Skeletal muscle cell (primary cell): ENCODE measurements around the gene HOXC10.

Source experiments
- DNase-seq: peaks from one replicate; pipeline ENCODE4 v3.0.0-alpha.2; 2010; ENCODE audit warnings: low read depth
- H3K4me3 ChIP-seq: 2 replicates; pipeline ENCODE4 v1.5.1; 2011; ENCODE audit warnings: low read depth, mild to moderate bottlenecking, control low read depth, low read length, moderate library complexity

Gene HOXC10

DNA sequence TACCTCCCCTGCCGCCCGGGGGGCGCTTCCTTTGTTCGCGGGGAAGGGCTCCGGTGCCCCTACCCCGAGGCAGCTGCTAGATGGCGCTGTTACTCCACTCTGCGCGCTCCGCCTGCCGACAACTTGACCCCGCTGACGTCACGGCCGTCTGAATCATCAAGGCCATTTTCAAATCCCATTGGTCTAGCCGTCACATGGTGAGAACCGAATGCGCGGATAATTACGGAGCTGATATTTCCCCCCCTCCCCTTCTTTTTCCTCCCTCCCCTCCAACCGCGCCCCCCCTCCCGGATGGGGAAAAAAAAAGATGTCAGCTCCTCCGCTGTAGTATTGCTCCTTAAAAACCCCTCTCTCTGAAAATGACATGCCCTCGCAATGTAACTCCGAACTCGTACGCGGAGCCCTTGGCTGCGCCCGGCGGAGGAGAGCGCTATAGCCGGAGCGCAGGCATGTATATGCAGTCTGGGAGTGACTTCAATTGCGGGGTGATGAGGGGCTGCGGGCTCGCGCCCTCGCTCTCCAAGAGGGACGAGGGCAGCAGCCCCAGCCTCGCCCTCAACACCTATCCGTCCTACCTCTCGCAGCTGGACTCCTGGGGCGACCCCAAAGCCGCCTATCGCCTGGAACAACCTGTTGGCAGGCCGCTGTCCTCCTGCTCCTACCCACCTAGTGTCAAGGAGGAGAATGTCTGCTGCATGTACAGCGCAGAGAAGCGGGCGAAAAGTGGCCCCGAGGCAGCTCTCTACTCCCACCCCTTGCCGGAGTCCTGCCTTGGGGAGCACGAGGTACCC is at the start of gene HOXC10:
HOXC10 (plus strand) TSS at position 246 of the 791 bp plus-strand sequence; CDS start at position 360, 114 bp downstream.
- DNase-seq, result peak; percentile 95
- peak within 1 kb of the TSS; percentile 71 for H3K4me3 ChIP-seq

DNA sequence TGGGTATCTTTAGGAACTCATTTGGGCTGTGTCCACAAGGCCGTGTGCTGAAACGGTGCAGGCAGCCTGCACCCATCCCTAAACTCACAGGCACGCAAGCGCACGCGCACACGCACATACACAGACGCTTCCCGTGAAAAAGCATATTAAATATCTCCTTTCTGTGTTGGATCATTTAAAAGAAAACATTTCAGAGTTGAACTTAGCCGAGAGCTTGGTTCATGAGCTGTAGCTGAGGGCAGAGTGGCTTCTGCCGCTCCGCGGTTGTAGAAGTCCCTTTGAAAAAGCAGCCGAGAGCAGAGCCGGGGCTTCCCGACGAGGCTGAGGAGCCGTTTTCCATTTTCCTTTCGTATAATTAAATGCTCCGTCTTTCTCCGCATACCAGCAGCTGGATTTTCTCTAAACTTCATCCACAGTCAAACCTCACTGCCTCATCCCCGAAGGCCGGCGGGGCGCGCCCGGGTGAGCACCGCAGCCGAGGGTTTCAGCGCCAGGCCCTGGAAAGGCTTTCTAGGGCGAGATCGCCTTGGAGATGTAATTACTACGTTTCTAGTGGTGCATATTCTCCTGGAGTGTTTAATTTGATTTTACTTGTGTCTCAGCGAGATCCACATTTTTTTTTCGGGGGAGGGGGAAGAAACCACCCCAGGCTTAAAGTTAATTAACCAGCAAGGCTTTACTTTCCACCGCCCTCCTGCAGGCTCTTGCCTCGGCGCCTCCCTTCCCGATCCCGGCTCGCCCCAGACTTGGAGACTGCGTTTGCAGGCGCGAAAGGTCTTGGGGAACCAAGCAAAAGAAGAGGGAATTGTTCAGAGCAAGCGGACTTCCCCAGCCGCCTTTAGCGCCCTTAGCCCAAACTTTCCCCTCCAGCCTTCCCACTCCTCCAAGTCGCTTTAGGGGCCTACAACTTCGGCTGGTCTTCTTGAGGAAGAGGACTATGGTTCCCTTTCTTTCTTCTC is 49.3 kb upstream of the HOXC10 start:
- H3K4me3 ChIP-seq, result peak overlapping the region; percentile 8
- DNase-seq, result no peak

DNA sequence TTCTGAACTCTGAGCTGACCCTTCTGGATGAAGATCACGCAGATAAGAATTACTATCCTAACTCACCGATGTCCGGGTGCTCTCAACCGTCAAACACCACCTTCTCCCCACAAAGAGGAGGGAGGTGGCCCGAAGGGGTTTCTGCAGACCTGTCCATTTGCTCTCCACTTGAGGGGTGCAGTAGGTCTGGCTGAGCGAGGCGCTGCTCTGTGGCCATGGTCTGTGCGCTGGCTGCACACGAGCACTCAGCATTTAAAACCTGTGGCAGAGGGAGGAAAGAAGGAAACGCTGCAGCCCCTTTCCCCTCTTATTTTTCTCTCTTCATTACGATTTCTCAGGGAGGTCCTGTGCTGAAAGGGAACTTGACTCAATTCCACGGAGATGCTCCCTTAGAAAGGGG is 47.8 kb upstream of the HOXC10 start:
- H3K4me3 ChIP-seq, result no peak overlapping the region
- DNase-seq, result no peak

DNA sequence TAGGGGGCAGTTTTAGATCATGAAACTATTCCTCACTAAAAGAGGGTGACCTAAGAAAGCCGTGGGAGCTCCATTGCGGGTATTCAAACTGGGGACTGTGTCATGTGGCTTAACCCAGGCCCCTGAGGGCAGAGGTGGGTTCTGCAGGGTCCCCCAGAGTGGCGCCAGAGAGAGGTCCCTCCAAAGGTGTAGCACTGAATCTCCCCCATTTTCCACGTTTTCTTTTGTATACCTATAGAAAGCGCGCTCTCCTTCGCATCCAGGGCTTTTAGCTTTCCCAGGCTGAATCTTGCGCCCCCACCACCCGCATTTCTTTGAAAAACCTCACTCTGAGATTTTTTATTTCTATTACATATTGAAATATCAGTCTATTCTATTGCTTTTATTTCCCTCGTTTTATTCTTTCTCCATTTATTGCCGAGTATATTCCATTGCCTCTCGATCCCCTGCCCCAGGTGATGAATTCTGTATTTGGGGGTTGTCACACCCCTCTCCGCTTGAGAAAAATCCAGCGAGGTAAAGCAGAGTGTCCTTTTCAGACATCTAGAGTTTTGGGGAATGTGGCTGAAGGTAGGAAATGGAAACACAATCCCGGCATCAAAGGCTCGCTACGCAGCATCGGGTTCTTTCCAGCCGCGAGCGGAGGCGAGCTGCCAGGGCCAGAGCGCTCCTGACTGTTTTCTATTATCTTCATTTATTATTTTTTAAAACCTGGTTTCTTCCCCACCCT is 47.2 kb upstream of the HOXC10 start:
- peak overlapping the region; percentile 38 for H3K4me3 ChIP-seq
- no peak for DNase-seq

DNA sequence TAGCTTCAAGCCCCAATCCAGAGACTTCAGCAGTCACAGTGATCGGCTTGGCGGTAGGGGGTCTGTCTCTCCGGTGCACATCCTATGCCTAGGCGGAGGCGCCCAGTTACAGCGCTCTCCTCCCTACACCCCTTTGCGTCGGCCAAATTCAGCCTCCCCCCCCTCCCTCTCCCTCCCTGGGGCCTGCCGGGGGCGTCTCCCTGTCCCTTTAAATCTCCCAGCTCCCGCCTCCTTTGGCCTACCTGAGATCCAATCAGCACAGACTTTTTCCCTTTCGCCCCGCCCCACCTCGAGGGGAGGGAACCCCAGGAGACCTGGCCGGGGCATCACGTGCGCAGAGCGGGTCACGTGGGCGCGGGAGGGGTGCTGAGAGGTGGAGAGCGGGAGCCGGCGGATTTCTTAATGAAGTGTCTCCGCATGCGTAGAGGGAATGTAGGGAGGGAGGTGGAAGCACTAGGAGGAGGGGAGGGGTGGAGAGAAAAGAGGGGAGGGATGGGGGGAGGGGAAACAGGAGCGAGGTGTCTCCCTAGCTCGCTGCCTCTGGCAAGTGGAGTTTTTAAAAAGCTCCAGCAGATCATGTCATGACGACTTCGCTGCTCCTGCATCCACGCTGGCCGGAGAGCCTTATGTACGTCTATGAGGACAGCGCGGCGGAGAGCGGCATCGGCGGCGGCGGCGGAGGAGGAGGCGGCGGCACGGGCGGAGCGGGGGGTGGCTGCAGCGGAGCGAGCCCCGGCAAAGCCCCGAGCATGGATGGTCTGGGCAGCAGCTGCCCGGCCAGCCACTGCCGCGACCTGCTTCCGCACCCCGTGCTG is 46.4 kb upstream of the HOXC10 start, which contains the start of gene HOXC13:
HOXC13 (plus strand) TSS at position 506 of the 815 bp plus-strand sequence; CDS start at position 582, 76 bp downstream.
- peak; percentile 49 for DNase-seq
- peak within 1 kb of the TSS; percentile 38 for H3K4me3 ChIP-seq

DNA sequence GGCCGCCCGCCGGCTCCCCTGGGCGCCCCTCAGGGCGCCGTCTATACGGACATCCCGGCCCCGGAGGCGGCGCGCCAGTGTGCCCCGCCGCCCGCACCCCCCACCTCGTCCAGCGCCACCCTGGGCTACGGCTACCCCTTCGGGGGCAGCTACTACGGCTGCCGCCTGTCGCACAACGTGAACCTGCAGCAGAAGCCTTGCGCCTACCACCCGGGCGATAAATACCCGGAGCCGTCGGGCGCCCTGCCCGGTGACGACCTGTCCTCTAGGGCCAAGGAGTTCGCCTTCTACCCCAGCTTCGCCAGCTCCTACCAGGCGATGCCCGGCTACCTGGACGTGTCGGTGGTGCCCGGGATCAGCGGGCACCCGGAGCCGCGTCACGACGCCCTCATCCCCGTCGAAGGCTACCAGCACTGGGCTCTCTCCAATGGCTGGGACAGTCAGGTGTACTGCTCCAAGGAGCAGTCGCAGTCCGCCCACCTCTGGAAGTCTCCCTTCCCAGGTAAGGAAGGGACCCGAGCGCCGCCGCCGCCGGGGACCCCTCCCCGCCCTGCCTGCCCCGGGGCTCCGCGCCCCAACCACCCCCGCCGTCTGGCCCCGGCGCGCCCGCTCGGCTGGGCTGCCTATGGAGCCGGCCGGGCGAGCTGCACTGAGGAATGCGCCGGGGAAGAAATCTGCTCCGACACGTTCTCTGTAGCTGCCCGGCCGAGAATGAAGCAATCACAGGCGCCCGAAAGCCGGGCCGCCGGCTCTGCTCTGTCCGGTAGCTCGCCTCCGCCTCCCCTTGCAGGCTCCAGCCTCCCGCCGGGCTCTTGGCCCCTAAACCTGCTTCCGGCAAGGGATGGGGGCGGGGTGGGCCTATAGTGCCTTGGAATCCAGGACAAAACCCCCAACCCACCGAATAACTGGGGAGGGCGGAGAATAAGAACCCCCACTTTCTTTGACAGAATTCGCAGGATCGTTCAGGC is 45.5 kb upstream of the HOXC10 start:
- no peak for DNase-seq
- H3K4me3 ChIP-seq, result peak overlapping the region; percentile 38

DNA sequence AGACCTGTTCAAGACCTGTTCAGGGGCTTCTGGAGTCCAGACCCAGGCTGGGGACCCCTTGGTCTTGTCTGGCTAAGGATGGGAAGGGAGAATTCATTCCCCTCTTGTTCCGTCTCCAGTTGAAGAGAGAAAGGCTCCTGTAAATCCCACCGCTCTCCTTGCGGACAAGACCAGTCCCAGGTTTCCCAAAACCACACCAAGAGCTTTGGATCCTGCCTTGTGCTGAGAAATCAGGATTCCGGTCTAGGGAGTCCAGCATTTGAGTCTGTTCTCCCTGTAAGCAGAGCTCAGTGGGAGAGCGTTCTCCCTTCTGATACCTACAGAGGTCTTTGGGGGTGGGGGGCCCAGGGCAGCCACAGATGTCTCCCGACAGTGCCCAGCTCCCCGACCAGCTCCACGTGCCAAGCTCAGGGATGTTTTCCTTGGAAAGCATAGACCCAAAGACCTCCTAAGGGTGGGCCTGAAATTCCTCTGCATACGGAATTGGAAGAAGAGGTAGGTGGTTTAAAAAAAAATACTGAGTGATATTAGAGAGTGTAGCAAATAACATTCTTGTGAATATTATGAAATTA is 44.4 kb upstream of the HOXC10 start:
- peak overlapping the region; percentile 16 for H3K4me3 ChIP-seq
- no peak for DNase-seq

DNA sequence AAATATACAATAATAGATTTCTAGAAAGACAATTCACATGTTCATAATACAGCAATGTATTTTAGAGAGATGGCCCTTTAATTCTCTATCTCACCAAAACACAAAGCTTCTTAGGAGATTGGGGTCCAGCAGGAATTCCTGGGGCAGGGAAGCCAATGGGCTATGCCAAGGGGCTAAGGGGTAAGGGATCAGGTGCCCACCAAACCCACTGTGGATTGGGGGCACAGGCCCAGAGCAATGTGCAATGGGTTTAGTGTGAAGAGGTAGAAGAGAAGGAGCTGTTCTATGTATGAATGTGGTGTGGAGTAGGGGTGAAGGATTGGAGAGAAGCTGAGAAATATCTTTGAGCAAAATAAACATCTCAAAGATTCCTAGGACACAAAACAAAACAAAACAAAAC is 43.8 kb upstream of the HOXC10 start:
- DNase-seq, result no peak
- no peak overlapping the region for H3K4me3 ChIP-seq

DNA sequence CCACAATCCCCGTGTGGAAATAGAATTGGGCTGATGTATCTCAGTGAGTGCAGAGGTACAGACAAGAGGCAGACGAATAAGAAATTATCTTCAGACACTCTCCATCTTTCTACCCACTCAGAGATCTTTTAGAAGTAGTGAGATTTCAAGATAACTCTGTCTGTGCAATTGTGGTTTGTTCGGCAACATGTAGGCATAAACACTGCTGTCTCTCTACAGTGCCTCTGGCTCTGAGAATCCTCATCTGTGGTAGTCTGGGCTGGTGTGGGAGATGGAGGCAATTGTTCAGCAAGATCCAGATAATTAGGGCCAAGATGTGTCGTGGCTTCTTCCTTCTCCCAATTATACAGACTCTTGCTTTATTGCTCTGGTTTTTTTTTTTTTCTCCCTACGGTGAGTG is 43.2 kb upstream of the HOXC10 start:
- DNase-seq, result no peak
- no peak overlapping the region for H3K4me3 ChIP-seq

DNA sequence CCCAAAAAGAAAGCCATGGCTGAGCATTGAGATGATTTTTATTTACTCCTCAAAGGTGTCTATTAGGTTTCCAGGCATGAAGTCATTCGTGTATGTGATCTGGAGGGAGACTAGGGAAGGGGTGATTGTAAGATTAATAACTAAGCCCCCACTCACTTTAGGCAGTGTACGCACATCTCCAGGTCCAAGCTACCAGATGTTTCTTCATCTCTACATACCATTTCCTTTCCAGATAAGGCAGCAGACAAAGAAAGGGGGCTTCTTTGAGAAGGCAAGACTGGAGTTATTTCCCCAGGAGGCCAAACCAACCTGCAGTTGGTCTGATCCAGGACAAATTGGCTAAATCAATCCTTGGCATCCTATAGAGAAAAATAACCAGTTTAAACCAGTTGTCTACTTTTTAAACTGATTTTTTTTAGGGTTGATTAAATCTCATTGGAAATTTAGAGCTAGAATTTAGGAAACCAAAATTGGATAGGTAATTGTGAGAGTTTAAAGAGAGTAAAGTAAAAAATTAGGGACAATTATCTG is 42.4 kb upstream of the HOXC10 start:
- DNase-seq, result no peak
- H3K4me3 ChIP-seq, result no peak overlapping the region

DNA sequence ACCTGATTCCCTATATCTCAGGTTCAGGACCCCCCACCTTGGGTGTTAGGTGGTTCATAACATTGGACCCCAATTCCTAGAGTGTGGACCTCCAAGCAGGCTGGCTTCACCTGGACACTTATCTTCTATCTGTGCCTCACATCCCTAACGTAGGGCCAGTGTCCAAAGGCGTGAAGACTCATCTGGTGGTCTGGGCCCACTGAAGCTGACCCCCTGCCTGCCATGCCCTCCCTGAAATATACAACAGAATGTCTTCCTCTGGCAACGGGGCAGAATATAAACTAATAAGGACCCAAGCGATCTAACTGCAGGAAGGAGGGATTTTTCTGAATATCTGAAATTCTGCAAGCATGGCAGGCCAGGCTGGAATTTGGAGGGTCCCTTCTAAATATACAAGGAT is 40.7 kb upstream of the HOXC10 start:
- no peak overlapping the region for H3K4me3 ChIP-seq

DNA sequence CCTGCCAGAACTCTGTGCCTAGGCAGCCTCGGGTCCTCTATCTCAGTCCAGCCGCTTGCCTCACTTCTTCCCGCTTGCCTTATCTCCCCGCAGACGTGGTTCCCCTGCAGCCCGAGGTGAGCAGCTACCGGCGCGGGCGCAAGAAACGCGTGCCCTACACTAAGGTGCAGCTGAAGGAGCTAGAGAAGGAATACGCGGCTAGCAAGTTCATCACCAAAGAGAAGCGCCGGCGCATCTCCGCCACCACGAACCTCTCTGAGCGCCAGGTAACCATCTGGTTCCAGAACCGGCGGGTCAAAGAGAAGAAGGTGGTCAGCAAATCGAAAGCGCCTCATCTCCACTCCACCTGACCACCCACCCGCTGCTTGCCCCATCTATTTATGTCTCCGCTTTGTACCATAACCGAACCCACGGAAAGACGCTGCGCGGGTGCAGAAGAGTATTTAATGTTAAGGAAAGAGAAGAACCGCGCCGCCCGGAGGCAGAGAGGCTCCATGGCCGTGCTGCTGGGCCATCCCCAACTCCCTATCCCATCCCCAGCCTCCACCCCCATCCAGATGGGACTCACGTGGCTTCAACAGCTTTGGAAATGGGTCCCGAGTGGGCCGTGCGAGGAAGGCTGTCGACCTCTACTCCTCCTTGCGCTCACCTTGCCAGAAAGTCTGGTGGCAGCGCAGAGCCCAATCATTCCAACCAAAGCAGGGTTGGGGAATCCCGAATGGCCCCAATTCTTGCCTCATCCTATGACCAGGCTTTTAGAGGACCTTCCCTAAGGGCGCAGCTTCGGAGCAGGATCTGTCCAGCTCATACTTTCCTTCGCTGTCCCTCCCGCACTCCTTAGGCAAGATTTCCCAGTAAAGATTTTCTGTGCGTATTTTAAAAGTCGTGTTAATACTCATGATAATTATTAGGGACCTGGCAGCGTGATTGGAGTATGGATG is 39.8 kb upstream of the HOXC10 start:
- no peak for DNase-seq

More for the DNA sequence above, 40.7 kb upstream of the HOXC10 start:
- DNase-seq, result no peak

DNA sequence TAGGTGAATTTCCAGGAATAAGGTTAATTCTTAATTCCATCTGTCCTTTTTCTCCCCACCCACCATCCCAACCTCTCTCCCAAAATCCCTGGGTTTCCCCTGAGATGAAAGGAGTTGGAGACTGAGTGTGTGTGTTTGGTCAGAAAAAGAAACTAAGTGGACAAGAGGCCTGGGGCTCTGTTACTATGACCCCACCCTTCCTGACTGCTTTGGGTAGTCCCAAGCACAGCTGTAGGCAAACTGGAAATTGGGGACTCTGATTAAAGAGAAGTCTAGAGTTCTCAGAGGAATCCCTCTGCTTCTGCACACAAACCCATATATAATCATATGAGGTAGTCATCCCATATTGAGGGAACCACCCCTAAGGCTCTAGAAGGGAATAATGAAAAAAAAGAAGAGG is 37.2 kb upstream of the HOXC10 start:
- DNase-seq, result no peak
- H3K4me3 ChIP-seq, result no peak overlapping the region

More for the DNA sequence above, 39.8 kb upstream of the HOXC10 start:
- H3K4me3 ChIP-seq, result no peak overlapping the region

DNA sequence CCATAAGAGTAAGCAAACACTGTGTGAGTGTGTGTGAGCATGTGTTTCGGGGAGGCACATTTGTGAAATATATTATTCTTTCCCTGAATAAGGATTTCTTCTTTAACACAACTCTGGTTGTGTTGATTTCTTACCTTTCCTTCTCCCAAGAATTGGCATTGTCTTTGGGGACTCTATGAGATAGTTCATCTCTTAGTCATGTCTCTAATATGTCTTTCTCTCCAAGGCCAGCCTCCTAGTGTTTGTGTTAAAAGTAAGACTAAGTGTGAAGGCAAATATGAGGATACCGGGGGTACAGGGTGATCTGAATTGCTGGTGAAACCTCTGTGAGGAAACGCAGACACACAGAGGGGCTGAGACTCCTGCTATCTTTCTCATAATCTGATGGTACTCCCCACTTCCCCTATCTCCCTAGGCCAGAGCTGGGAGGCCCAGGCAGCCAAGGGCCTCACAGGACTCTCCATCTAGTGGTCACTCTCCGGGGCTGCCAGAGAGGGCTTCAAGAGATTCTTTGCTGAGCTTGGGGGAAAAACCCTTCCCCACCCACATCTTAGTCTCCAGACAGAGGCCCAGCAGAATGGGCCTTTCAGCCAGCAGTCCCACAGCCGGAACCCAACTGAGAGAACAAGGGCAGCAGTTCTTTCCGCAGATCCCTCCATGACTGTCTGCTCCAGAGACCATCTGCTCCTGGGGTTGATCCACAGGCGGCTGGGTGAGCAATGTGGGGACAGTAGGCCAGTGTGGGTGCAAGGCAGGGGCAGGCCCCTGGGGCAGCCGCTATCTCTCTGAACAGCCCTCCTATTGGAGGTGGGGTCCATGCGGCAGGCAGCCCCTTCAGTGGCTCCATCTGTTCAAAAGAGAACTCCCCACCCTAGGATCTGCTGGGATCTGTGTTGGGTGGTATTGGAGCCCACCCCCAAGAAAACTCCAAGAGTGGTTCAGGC is 36.0 kb upstream of the HOXC10 start:
- DNase-seq, result no peak
- no peak overlapping the region for H3K4me3 ChIP-seq
